Muscle of back (tissue), 13 donors: Measurements from ENCODE around the gene ACR. TPM values are rescaled to one million over a fixed set of nuclear protein-coding genes. Genes with fewer than 3 reads are reported as not detected.

Experiments
- DNase-seq, 3 donors: peaks; one replicate each; pipeline versions ENCODE4 v3.0.0 to v3.0.0-alpha.2; 2013
- long read RNA-seq, 9 donors: transcript quantifications; one replicate each; lab custom pipeline, GENCODE V29; 2026
- polyA plus RNA-seq, 10 donors: library from polyadenylated mRNA; unstranded; fragments of 120-200 nt; gene quantifications; one replicate each; pipeline ENCODE4 v1.2.1, GENCODE V29; 2013; ENCODE audit not compliant: insufficient read length in 10 of 10

The ACR gene
- polyA plus RNA-seq = under 1 TPM in 7 of 10 donors, not detected in 3; 0.19 to 0.62 (median 0.28) TPM
- long read RNA-seq, donor 1 = 0 reads
- long read RNA-seq, donor 2, partial matches to known transcripts = 14 of 14 reads
- long read RNA-seq, donor 2, other reads (novel, unspliced or antisense) = 0 of 14 reads
- long read RNA-seq, donor 3 = 0 reads
- long read RNA-seq, donor 4 = 0 reads
- long read RNA-seq, donor 5 = 0 reads
- long read RNA-seq, donor 6 = 0 reads
- long read RNA-seq, donor 7, partial matches to known transcripts = 8 of 8 reads
- long read RNA-seq, donor 7, other reads (novel, unspliced or antisense) = 0 of 8 reads
- long read RNA-seq, donor 8 = 0 reads
- long read RNA-seq, donor 9 = 0 reads

DNA sequence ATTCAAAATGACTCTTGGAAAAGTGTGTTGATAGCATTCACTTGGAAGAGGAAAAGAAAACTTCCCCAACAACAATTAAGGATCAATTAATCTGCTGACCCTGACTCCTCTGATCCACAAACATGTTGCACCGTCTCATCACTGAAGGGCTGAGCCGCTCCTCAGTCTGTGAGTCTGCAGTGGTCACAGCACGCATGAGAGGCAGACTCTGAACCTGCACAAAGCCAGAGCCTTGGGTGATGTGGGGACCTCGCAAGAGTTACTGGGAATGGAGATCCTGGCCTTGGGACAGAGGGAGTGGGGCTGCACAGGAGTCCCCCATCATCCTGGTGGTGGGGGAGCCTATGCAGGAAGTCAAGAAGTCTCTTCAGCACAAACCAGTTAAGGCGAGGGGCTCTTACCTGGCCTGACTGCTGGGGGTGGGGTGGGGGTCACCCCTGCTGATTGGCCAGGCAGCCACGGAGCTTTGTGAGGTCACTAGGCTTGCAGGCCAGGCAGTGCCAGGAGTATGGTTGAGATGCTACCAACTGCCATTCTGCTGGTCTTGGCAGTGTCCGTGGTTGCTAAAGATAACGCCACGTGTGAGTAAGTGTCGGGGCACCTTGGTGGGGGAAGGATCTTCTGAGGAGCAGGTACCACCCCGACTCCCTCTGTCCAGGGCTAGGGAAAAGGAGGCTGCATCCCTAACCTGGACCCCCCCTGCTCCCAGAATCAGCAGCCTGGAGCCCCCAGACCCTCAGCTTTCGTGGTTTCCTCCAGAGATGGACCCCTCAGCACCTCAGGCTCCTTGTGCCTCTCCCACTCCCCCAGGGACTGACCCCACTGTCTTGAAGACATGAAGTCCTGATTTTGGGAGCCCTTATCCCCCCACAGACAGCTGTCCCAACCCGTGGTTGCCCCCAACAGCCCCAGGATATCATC, at the start of gene ACR:
Gene ACR (plus strand): TSS at position 477 of the 921 bp plus-strand sequence. CDS start 32 bp downstream, at position 509.
- DNase-seq = no peak

DNA sequence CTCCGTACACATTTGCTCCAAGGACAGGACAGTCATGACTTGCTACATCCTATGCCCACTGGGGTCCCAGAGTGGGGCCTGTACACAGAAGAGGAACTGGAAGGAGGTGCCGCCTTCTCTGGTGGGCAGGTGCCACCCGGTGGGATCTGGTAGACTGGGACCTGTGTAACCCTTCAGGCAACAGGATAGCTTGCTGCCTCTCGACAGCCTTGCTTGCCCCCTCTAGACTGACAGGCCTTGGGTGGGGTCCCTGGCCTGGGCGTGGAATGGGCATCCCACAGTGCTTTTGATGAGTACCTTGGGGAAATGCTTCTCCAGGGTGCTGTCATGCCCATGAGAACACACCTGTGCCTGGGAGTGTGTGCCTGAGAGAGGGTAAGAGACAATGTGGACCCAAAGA, 49.6 kb upstream of the ACR start:
- no peak for DNase-seq

GRCh38 chr22:50691521-50691920, 46.5 kb upstream of the ACR start:
- no peak for DNase-seq

GRCh38 chr22:50693462-50693861, 44.5 kb upstream of the ACR start:
- no peak for DNase-seq

GRCh38 chr22:50694099-50694605, 43.9 kb upstream of the ACR start:
- DNase-seq = no peak

DNA sequence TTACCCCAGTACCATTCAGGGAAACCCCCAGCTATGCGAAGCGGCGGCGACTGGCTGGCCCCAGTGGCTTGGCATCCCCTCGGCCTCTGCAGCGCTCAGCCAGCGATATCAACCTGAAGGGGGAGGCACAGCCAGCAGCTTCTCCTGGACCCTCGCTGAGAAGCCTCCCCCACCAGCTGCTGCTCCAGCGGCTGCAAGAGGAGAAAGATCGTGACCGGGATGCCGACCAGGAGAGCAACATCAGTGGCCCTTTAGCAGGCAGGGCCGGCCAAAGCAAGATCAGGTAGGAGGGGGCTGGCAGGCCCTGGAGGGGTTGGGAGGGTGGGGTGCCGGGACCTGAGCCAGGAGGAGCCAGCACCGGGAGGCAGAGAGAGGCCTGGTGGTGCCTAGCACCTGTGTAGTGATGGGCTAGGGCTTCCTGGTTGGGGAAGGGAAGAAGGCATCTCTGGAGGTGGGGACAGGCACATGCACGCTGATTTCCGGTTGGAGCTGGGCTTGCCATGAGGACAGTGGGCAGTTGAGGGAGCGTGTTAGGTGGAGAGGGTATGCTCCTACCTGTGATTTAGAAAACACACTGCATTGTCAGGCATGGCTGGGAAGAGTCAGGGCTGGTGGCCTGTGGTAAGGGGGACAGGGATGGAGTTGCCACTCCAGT, 43.1 kb upstream of the ACR start:
- DNase-seq = no peak

DNA sequence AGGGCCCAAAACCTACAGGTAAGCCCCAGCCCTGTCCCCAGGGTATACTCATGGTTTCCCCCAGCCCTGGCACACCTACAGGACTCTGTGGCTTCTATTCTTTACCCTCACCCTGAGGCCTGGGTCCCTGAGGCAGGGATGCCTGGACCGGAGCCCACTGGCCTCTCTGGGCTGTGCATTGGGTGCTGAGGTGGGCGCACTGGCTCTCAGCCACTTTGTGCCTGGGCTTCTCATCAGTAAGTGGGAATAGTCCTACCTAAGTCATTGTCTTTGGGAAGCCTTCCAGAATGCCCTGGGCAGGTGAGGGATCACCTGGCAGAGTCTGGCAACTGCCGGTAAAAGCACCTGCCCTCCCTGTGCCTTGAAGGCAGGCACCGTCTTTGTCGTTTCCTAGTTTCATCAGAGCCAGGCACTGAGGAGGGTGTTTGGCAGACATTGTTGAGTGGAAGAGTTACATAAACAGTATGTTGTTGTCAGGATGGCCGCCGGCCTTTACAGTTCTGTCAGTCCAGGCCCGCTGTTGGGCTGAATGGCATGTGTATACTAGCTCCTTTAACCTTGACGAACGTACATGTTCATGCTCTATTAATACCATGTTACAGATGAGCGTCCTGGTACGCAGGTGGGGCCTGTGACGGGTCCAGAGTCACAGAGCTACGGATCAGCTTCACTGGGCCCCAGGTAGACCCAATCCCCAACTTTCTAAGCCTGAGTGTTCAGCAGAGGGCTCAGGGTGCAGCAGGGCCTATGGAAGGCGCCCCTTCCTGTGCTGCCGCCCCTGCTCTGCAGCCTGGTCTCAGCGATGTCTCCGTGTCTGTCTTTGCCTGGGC, 42.4 kb upstream of the ACR start:
- no peak for DNase-seq

GRCh38 chr22:50696251-50696798, 41.7 kb upstream of the ACR start:
- no peak for DNase-seq

- peak in 1 of 3 donors; percentile 49 for DNase-seq
Measured at GRCh38 chr22:50696799-50697561, 41.0 kb upstream of the ACR start.

- no peak for DNase-seq
Measured at GRCh38 chr22:50697667-50698506, 40.1 kb upstream of the ACR start.

DNA sequence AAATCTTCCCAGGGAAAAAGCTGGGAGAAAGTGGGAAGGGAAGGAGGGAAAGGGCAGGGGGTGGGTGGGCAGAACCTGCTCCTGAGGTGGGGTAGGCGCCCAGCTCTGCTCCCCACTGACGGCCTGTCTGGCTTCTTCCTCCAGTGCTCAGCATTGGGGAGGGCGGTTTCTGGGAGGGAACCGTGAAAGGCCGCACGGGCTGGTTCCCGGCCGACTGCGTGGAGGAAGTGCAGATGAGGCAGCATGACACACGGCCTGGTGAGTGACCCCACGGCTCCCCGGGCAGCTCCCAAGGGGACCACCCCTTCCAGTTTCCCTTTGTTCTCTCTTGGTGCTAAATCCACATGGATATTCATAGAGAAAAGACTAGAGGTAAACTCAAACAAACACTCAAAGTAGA, 39.5 kb upstream of the ACR start:
- no peak for DNase-seq

- no peak for DNase-seq
Measured at GRCh38 chr22:50699001-50699755, 38.8 kb upstream of the ACR start.

DNA sequence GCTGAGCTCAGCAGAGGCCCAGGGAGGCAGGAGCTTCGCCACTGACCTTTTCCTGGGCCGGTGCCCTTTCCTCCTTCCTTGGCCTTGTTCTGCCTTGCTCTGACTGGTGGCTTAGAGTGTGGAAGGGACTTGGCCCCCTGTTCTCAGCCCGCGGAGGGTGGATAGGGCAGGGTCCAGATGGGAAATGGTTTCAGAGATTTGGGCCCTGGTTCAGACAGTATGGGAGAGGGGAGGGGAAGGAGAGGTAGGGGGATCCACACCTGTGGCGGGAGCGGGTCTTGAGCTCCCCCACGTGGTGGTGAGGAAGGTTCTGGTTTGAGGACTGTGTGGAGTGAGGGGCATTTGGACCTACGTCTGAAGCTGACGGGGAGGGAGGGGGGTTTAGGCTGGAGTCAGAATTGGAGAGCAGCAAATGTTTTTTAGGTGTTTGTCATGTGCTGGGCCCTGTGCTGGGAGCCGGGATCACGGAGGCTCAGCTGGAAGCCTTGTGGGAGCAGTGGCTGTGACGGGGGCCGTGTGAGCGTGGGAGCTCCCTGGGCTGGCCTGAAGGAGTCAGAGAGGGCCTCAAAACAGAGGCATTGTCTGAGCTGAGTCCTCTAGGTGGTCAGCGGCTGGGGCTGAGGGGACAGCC, 38.1 kb upstream of the ACR start:
- DNase-seq = no peak

DNA sequence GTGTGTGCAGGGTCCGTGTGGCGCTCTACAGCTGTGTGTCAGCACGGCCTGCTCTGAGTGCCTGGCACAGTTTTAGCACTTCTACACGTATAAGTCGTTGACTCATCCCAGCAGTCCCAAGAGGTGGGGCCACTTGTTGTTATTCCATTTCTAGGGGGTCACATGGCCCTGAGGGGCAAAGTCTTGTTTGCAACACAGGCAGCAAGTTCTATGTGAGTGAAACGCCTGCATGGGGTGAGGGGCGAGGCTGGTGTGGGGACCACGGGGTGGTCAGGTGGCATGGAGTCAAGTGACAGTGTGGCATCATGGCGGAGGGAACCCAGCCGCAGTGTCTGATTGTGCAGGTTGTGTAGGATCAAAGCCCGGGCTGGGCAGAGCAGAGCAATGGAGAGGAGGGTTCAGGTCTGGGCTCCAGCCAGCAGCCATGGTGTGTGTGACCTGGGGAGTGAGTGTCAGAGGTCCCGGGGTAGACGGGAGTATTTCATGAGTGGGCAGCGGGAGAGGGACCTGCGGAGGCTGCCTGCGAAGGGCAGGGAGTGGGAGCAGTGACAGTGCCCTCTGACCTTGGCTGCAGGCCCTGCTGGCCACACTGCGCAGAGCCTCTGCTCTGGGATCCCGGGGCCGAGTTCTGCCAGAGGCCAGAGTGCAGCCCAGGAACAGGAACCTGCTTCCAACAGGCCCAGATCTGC, 37.5 kb upstream of the ACR start:
- no peak for DNase-seq

GRCh38 chr22:50701076-50701419, 37.0 kb upstream of the ACR start:
- DNase-seq = no peak

DNA sequence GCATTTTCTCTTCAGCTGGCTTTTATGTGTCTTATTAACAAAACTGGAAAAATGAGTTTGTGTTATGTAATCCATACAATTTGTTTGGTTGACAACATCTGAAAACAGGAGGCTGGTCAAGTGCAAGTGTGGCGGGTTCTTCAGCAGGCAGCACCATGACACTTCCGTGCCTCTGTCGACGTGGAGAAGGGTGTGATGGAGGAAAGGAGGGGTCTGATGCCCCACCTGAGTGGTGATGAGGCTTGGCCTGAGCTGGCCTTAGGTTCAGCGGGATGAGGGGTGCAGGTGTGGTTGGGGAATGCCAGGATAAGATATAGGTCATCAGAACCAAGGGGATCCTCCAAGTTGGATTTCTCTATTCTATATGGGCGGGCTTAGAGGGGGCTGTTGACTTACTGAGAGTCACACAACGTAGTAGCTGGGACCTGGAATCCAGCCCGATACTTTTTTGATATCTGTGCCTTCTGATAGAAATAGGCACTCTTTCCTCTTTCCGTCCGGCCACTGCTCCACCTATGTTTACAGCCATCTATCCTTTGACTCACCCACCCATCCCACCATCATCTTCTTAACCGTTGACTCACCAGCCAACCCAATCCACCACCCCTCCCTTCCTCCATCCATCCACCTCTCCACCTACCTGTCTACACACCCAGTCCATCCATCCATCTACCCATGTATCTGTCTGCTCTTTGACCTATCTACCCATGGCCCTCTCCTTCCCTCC, 36.4 kb upstream of the ACR start:
- DNase-seq = no peak

GRCh38 chr22:50702261-50702671, 35.7 kb upstream of the ACR start:
- no peak for DNase-seq
